Measurements from ENCODE around the gene RPS6KB1. TPM values are rescaled to one million over a fixed set of nuclear protein-coding genes. Genes with fewer than 3 reads are reported as not detected.
"Not testable (repeated sequence)": the region's sequence is repeated elsewhere in the genome, so short reads cannot be mapped to it uniquely, and the experiment has no call there.

RPS6KB1 gene
- total and polyA plus RNA-seq, 2 experiments from 2014 or later = 22.4 to 27.9 TPM

DNA sequence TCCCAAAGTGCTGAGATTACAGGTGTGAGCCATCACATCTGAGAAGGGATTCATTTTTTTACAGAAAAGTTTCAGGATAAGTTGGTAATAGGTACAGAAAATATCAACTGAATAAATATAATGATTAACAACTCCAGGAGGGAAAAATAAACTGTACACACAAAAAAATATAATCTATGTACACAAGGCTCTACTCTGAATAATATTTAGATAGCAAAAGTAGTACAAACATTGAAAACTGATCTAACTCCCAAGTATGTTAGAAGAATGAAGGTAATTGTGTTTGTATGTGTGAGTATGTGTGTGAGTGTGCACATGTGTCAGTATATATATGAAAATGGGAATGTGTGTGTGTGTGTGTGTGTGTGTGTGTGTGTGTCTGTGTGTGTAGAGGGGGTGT lies 20.6 kb upstream of the RPS6KB1 start:
- H3K27ac ChIP-seq = no peak overlapping the region

DNA sequence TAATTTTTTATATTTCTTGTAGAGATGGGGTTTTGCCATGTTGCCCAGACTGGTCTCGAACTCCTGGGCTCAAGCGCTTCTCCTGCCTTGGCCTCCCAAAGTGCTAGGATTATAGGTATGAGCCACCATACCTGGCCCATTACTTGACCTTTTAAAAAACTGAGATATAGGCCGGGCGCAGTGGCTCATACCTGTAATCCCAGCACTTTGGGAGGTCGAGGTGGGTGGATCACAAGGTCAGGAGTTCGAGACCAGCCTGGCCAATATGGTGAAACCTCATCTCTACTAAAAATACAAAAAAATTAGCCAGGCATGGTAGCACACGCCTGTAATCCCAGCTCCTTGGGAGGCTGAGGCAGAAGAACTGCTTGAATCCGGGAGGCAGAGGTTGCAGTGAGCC lies 19.5 kb upstream of the RPS6KB1 start:
- not testable (repeated sequence) for H3K4me3 ChIP-seq; H3K9me2 ChIP-seq (replicated peaks; ENCODE audit: insufficient read depth); H2AFZ ChIP-seq; H3K9me3 ChIP-seq (ENCODE audit: low read depth); H3K27me3 ChIP-seq; H3K4me1 ChIP-seq (ENCODE audit: insufficient read depth); H3K36me3 ChIP-seq (replicated peaks; ENCODE audit: insufficient read depth, low read depth); H4K20me1 ChIP-seq (ENCODE audit: insufficient read depth, poor library complexity, severe bottlenecking); DNase-seq (ENCODE audit: low spot score); H3K4me2 ChIP-seq; H3K27ac ChIP-seq; H3K79me2 ChIP-seq
- WGBS (ENCODE audit: low lambda C conversion rate, missing lambda C conversion rate) = over 99% methylated on average over 8 of the region's 8 CpGs

More for the DNA sequence above, 20.6 kb upstream of the RPS6KB1 start:
- H3K79me2 ChIP-seq = no peaks in the 10 kb centered on the region
- H3K27me3 ChIP-seq = no peaks in the 10 kb centered on the region
- no peaks in the 10 kb centered on the region for H3K9me2 ChIP-seq (replicated peaks; ENCODE audit: insufficient read depth)
- no peak overlapping the region for H3K4me2 ChIP-seq
- no peak overlapping the region for H3K4me3 ChIP-seq
- no peaks in the 10 kb centered on the region for H4K20me1 ChIP-seq (ENCODE audit: insufficient read depth, poor library complexity, severe bottlenecking)
- no peaks in the 10 kb centered on the region for H3K9me3 ChIP-seq (ENCODE audit: low read depth)
- H3K4me1 ChIP-seq (ENCODE audit: insufficient read depth) = peaks cover 5% of the 10 kb centered on the region
- H3K36me3 ChIP-seq (replicated peaks; ENCODE audit: insufficient read depth, low read depth) = no peaks in the 10 kb centered on the region
- TF ChIP-seq EZH2phosphoT487 (IDR thresholded peaks at IDR 0.05; ENCODE audit: low read depth, severe bottlenecking, unreplicated experiment) = no peak
- TF ChIP-seq EZH2 (IDR thresholded peaks at IDR 0.05; ENCODE audit: borderline replicate concordance) = no peak
- H2AFZ ChIP-seq = no peak overlapping the region
- DNase-seq (ENCODE audit: low spot score) = no peak

DNA sequence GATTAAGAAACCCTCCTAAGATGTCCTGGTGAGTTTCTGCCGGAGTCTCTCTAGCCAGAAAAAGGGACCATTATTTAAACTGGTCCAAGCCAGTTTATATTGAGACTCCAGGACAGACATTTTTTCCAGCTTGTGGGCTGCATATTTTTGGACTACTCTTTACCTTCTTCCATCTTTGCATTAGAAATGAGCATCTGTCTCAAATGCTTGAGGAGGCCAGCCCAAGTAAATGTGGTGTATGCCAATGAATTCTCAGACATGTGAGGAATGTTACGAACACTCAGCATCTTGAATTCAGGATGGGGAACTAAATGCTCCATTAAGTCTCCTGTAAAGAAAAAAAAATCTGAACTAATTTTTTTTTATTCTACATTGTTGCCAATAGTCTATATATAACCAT lies 18.5 kb upstream of the RPS6KB1 start:
- H3K36me3 ChIP-seq (replicated peaks; ENCODE audit: insufficient read depth, low read depth) = no peaks in the 10 kb centered on the region
- TF ChIP-seq EZH2phosphoT487 (IDR thresholded peaks at IDR 0.05; ENCODE audit: low read depth, severe bottlenecking, unreplicated experiment) = no peak
- TF ChIP-seq, protein P1, sequence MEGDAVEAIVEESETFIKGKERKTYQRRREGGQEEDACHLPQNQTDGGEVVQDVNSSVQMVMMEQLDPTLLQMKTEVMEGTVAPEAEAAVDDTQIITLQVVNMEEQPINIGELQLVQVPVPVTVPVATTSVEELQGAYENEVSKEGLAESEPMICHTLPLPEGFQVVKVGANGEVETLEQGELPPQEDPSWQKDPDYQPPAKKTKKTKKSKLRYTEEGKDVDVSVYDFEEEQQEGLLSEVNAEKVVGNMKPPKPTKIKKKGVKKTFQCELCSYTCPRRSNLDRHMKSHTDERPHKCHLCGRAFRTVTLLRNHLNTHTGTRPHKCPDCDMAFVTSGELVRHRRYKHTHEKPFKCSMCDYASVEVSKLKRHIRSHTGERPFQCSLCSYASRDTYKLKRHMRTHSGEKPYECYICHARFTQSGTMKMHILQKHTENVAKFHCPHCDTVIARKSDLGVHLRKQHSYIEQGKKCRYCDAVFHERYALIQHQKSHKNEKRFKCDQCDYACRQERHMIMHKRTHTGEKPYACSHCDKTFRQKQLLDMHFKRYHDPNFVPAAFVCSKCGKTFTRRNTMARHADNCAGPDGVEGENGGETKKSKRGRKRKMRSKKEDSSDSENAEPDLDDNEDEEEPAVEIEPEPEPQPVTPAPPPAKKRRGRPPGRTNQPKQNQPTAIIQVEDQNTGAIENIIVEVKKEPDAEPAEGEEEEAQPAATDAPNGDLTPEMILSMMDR (IDR thresholded peaks at IDR 0.05; ENCODE audit: poor library complexity) = no peak
- TF ChIP-seq EZH2 (IDR thresholded peaks at IDR 0.05; ENCODE audit: borderline replicate concordance) = no peak
- peaks cover 5% of the 10 kb centered on the region for H3K4me1 ChIP-seq (ENCODE audit: insufficient read depth)
- no peaks in the 10 kb centered on the region for H4K20me1 ChIP-seq (ENCODE audit: insufficient read depth, poor library complexity, severe bottlenecking)
- DNase-seq (ENCODE audit: low spot score) = no peak
- no peak overlapping the region for H3K27ac ChIP-seq
- H3K79me2 ChIP-seq = no peaks in the 10 kb centered on the region
- H3K9me3 ChIP-seq (ENCODE audit: low read depth) = no peaks in the 10 kb centered on the region
- H3K9me2 ChIP-seq (replicated peaks; ENCODE audit: insufficient read depth) = no peaks in the 10 kb centered on the region
- H3K4me2 ChIP-seq = no peak overlapping the region
- no peaks in the 10 kb centered on the region for H3K27me3 ChIP-seq
- no peak overlapping the region for H2AFZ ChIP-seq
- 91% methylated on average over 2 of the region's 2 CpGs for WGBS (ENCODE audit: low lambda C conversion rate, missing lambda C conversion rate)
- no peak overlapping the region for H3K4me3 ChIP-seq

DNA sequence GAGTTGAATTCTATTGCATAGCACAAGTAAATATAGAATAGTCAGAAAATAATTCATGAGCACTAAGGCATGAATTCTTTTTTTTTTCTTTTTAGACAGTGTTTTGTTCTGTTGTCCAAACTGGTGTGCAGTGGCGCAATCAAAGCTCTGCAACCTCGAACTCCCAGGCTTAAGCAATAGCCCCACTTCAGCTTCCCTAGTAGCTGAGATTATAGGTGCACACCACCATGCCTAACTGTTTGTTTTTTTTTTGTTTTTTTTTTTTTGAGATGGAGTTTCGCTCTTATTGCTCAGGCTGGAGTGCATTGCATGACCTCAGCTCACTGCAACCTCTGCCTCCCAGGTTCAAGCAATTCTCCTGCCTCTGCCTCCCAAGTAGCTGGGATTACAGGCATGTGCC lies 16.8 kb upstream of the RPS6KB1 start:
- WGBS (ENCODE audit: low lambda C conversion rate, missing lambda C conversion rate) = 89% methylated on average over 3 of the region's 3 CpGs
- DNase-seq (ENCODE audit: low spot score) = no peak
- Histone ChIP-seq H3K4me3 (no peak overlapping the region), H3K9me2 (replicated peaks; ENCODE audit: insufficient read depth) (no peaks in the 10 kb centered on the region), H4K20me1 (ENCODE audit: insufficient read depth, poor library complexity, severe bottlenecking) (no peaks in the 10 kb centered on the region), H3K9me3 (ENCODE audit: low read depth) (no peaks in the 10 kb centered on the region), H3K79me2 (no peaks in the 10 kb centered on the region), H2AFZ (no peak overlapping the region), H3K27ac (no peak overlapping the region), H3K36me3 (replicated peaks; ENCODE audit: insufficient read depth, low read depth) (no peaks in the 10 kb centered on the region), H3K4me1 (ENCODE audit: insufficient read depth) (no peaks in the 10 kb centered on the region), H3K27me3 (no peaks in the 10 kb centered on the region), H3K4me2 (no peak overlapping the region)
- TF ChIP-seq, protein P1 (IDR thresholded peaks at IDR 0.05; ENCODE audit: poor library complexity) = no peak
- TF ChIP-seq EZH2 (IDR thresholded peaks at IDR 0.05; ENCODE audit: borderline replicate concordance) = no peak
- no peak for TF ChIP-seq EZH2phosphoT487 (IDR thresholded peaks at IDR 0.05; ENCODE audit: low read depth, severe bottlenecking, unreplicated experiment)
